ENCODE measurements around the gene JSRP1.

Gene JSRP1

DNA sequence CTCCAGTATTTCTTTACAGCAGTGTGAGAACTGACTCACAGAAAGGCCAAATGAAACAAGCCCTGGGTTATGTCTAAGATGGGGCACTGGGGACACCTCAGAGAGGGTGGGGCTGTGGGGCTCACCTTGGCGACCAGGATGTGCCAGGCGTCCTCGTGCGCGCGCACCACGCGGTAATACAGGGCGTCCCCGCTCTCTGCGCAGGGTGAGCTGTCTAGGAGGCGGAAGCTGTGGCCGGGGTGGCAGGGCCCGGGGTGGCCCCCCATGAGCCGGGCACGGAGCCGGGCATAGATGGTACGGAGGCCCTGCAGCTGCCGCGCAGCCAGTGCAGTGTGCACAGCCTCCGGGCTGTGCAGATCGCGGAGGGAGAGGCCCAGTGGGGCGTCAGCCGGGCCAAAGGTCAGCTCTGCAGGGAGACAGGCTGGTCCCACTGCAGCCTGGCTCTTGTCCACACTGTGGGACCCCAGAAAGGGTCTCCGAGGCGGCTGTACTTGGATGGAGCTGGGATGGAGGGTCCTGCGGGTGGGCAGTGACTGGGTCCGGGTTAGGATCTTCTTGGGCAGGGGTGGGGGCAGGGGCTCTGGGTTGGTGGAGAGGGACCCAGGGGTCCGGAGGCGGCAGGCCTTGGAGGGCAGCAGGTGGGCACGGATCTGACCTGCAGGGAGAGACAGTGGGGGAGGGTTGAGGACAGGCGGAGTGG lies 22.4 kb upstream of the JSRP1 start:
- Histone ChIP-seq H3K9ac (no peak overlapping the region), H3K27ac (no peak overlapping the region), H3K4me2 (no peak overlapping the region), H3K27me3 (ENCODE audit: insufficient read depth, low read depth) (no peaks in the 10 kb centered on the region), H3K79me2 (ENCODE audit: insufficient read depth, low read depth) (peaks cover 8% of the 10 kb centered on the region; the same call in 1 of the 2 replicates), H3K36me3 (ENCODE audit: insufficient read depth) (no peaks in the 10 kb centered on the region; the same call in 1 of the 2 replicates), H2AFZ (ENCODE audit: low read depth) (no peak overlapping the region), H4K20me1 (ENCODE audit: insufficient read depth) (peaks cover 5% of the 10 kb centered on the region; the same call in 1 of the 2 replicates), H3K4me3 (IDR thresholded peaks at IDR 0.05; ENCODE audit: insufficient read depth, low read depth, low read length) (no peak overlapping the region), H3K4me1 (ENCODE audit: low read depth, poor library complexity, severe bottlenecking) (no peaks in the 10 kb centered on the region)
- TF ChIP-seq, protein P1, sequence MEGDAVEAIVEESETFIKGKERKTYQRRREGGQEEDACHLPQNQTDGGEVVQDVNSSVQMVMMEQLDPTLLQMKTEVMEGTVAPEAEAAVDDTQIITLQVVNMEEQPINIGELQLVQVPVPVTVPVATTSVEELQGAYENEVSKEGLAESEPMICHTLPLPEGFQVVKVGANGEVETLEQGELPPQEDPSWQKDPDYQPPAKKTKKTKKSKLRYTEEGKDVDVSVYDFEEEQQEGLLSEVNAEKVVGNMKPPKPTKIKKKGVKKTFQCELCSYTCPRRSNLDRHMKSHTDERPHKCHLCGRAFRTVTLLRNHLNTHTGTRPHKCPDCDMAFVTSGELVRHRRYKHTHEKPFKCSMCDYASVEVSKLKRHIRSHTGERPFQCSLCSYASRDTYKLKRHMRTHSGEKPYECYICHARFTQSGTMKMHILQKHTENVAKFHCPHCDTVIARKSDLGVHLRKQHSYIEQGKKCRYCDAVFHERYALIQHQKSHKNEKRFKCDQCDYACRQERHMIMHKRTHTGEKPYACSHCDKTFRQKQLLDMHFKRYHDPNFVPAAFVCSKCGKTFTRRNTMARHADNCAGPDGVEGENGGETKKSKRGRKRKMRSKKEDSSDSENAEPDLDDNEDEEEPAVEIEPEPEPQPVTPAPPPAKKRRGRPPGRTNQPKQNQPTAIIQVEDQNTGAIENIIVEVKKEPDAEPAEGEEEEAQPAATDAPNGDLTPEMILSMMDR (conservative IDR thresholded peaks at IDR 0.05; ENCODE audit: low read depth, low read length): no peak

DNA sequence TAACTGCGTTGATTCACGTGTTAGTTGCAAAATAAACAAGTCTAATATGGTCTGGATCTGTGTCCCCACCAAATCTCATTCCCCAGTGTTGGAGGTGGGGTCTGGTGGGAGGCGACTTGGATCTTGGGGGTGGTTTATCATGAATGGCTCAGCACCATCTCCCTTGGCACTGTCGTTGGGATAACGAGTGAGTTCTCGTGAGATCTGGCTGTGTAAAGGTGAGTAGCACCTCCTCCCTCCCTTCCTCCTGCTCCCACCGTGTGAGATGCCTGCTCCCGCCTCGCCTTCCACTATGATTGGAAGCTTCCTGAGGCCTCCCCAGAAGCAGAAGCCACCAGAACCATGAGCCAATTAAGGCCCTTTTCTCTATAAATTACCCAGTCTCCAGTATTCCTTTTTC lies 20.9 kb upstream of the JSRP1 start:
- Histone ChIP-seq H4K20me1 (ENCODE audit: insufficient read depth) (peaks cover 5% of the 10 kb centered on the region; the same call in 1 of the 2 replicates), H3K4me2 (no peak overlapping the region), H3K4me3 (IDR thresholded peaks at IDR 0.05; ENCODE audit: insufficient read depth, low read depth, low read length) (no peak overlapping the region), H3K36me3 (ENCODE audit: insufficient read depth) (peaks cover 3% of the 10 kb centered on the region; the same call in 1 of the 2 replicates), H3K27me3 (ENCODE audit: insufficient read depth, low read depth) (no peaks in the 10 kb centered on the region), H3K79me2 (ENCODE audit: insufficient read depth, low read depth) (peaks cover 23% of the 10 kb centered on the region), H2AFZ (ENCODE audit: low read depth) (no peak overlapping the region), H3K4me1 (ENCODE audit: low read depth, poor library complexity, severe bottlenecking) (no peaks in the 10 kb centered on the region), H3K27ac (no peak overlapping the region), H3K9ac (no peak overlapping the region)
- TF ChIP-seq, protein P1 (conservative IDR thresholded peaks at IDR 0.05; ENCODE audit: low read depth, low read length): no peak

DNA sequence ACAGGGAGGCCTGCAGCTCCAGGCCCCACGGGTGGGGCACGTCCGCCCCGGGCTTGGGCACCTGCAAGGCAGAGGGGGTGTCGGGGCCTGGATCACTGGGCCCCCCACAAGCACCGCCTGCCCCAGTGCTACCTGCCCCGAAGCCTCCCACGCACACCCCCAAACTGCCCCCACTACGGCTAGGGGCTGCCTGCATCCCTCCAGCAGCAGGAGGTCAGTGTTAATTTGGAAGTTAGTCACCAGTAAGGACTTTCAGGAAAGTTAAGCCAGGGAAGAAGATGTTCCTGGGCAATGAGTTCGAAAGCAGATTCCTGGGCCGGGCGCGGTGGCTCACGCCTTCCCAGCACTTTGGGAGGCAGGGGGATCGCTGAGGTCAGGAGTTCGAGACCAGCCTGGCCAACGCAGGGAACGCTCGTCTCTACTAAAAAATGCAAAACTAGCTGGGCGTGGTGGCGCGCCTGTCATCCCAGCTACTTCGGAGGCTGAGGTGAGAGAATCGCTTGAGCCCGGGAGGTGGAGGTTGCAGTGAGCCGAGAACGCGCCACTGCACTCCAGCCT lies 20.3 kb upstream of the JSRP1 start:
- peaks cover 7% of the 10 kb centered on the region; the same call in 1 of the 2 replicates for H4K20me1 ChIP-seq (ENCODE audit: insufficient read depth)
- H3K4me1 ChIP-seq (ENCODE audit: low read depth, poor library complexity, severe bottlenecking): peaks cover 2% of the 10 kb centered on the region
- no peak overlapping the region for H2AFZ ChIP-seq (ENCODE audit: low read depth)
- TF ChIP-seq, protein P1 (conservative IDR thresholded peaks at IDR 0.05; ENCODE audit: low read depth, low read length): no peak
- no peak overlapping the region for H3K4me3 ChIP-seq (IDR thresholded peaks at IDR 0.05; ENCODE audit: insufficient read depth, low read depth, low read length)
- no peak overlapping the region for H3K27ac ChIP-seq
- H3K27me3 ChIP-seq (ENCODE audit: insufficient read depth, low read depth): no peaks in the 10 kb centered on the region
- H3K4me2 ChIP-seq: no peak overlapping the region
- H3K36me3 ChIP-seq (ENCODE audit: insufficient read depth): peaks cover 3% of the 10 kb centered on the region; the same call in 1 of the 2 replicates
- H3K9ac ChIP-seq: no peak overlapping the region
- H3K79me2 ChIP-seq (ENCODE audit: insufficient read depth, low read depth): peaks cover 29% of the 10 kb centered on the region

DNA sequence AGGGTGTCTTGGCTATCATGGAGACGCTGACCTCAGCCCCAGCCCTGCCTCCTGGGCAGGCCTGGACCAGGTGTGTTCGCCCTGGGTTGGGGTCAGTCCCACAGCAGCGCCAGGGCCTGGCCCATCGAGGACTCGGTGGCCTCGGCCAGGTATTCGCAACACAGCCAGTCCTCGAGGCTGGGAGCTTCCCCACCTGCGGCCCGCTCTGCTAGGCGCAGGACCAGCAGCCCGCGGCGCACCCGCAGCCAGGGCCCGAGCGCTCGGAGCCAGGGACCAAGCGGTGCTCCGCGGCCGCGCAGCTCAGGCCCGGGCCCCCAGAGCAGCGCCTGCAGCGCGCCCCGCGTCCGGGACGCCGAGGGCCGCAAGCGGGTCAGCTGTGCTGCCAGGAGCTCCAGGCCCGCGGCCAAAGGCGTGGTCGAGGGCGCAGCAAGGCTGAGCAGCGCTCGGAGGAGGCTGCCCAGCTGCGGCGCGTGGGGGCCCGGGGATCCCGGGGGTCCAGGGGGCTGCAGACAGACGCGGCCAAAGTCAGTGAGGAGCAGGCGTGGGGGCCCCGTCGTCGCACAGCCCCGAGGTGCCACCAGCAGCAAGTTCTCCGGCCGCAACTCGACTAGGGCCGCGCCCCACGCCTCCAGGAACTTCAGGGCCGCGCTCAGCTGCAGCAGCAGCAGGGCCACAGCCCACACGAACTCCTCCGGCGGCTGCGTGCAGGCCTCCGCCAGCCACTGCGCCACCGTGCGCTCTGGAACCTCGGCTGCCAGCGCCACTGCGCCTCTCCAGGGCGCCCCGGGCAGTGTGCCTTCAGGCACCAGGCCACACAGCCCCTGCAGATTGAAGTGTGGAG lies 19.6 kb upstream of the JSRP1 start:
- Histone ChIP-seq H3K27ac (no peak overlapping the region), H3K4me3 (IDR thresholded peaks at IDR 0.05; ENCODE audit: insufficient read depth, low read depth, low read length) (no peak overlapping the region), H3K36me3 (ENCODE audit: insufficient read depth) (peaks cover 3% of the 10 kb centered on the region; the same call in 1 of the 2 replicates), H3K27me3 (ENCODE audit: insufficient read depth, low read depth) (no peaks in the 10 kb centered on the region), H3K4me2 (no peak overlapping the region), H3K79me2 (ENCODE audit: insufficient read depth, low read depth) (peaks cover 36% of the 10 kb centered on the region), H3K9ac (no peak overlapping the region), H3K4me1 (ENCODE audit: low read depth, poor library complexity, severe bottlenecking) (peaks cover 6% of the 10 kb centered on the region), H4K20me1 (ENCODE audit: insufficient read depth) (peaks cover 12% of the 10 kb centered on the region; the same call in 1 of the 2 replicates), H2AFZ (ENCODE audit: low read depth) (no peak overlapping the region)
- TF ChIP-seq, protein P1 (conservative IDR thresholded peaks at IDR 0.05; ENCODE audit: low read depth, low read length): no peak
